ENCODE results near the gene CDK5. TPM values are rescaled to one million over a fixed set of nuclear protein-coding genes. Genes with fewer than 3 reads are reported as not detected.

CDK5 gene
- total and polyA plus RNA-seq, 2 of the 13 experiments (the other 11 are each of a cell fraction or from before 2014, with no cell fraction given), result 16.4 to 21.3 TPM

DNA sequence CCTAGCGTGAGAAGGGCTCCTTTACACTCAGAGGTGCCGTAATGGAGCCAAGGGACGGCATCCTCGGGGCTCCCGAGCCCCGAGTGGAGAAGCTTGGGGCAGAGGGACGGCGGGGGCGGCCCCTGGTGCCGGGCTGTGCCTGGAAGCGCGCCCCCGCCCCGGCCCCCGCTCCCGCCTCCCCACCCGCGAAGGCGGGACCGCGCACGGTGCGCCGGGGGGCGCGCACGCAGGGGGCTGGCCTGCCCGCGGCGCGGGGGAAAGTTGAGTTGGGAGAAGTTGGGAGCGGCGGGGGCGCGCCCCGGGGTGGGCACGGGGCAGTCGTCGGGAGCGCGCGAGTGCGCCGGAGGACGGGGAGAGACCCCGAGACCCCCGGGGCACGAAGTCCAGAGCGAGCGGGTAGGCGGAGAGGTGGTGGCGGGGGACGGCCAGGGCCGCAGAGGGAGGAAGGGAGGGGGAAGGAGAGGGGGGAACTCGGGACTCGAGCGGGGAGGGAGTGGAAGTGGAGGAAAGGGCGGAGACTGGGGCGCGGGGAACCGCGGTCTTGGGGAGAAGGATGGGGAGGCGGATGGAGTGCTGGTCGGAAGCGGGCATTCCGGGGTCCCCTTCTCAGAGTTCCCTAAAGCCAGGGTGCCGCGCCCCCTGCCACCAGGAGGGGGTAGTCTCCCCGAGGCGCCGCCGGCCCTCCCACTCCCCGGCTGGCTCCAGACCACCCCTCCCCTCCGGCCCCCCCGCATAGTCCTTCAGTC, 1.8 kb upstream of the CDK5 start, which contains the start of gene SLC4A2 (continued):
- TF ChIP-seq NRL (CRISPR knock-in tag; IDR thresholded peaks at IDR 0.05; ENCODE audit: borderline replicate concordance), result 0 out of 2 replicates have a peak, but pooled peaks have one; percentile 10

DNA sequence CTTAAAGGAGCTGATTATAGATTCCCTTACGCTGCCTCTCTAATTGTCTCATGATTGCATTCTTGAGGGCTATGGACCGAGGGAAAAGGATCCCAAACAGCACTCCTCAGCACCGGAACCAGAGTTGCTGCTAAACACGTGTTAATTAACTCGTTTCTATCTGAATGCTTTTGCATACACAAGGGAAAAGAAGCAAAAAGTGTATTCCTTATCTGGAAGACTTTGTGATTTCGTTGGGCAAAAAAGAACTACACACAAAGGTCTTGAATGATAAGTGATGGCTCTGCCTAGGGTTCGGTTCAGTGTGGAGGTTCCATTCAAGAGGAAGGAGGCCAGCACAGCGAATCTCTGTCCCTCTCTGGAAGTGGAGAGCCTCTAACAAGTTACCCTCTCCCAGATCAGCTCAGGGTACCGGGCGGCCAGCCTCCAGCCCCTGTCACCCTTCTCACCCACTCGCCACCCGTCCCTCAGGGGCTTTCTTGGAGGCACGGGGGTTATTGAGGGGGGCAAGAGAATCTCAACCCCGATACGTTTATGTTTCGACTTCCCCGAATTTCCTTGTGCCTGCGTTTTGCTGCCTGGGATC, 1.2 kb upstream of the CDK5 start:
- peak overlapping the region; percentile 87 for H3K9ac ChIP-seq (ENCODE audit: insufficient read depth, low read depth, low read length)
- under 1% methylated on average over 10 of the region's 18 CpGs for WGBS (ENCODE audit: low lambda C conversion rate)
- peak overlapping the region; percentile 98 for H3K4me2 ChIP-seq (ENCODE audit: low read depth, low read length)
- in situ Hi-C loops (cut with HindIII; ENCODE audit: extremely low pct_ligation_motif_present, low pct_unique_long_range_greater_than_20kb) (no loop called here), intact Hi-C loops (cut with micrococcal nuclease; ENCODE audit: unreplicated experiment) (loop anchor here (1.0 to 2.0 kb wide), 3 partner anchors 28 to 52 kb away; partner anchors contain the start of genes ABCB8 and AGAP3)
- no peaks in the 10 kb centered on the region for H3K9me3 ChIP-seq (ENCODE audit: low read length)
- ATAC-seq (no peak), FAIRE-seq (peak; percentile 54), DNase-seq (ENCODE audit: low spot score) (no peak)
- peaks cover 16% of the 10 kb centered on the region for H3K79me2 ChIP-seq (ENCODE audit: insufficient read depth, low read length)
- H3K36me3 ChIP-seq (replicated peaks in 1 of 2; ENCODE audit: control insufficient read depth in 1 of 2, insufficient read depth in 2 of 2, low read length in 2 of 2), result 0 out of 5 replicates have a peak, but pooled peaks cover 0 to under 1% of the 10 kb centered on the region in 2 experiments
- BruUV-seq (replicated peaks), result no TSS peak
- no peak overlapping the region for H2AFZ ChIP-seq (ENCODE audit: low read length)
- H4K20me1 ChIP-seq (ENCODE audit: insufficient read depth, low read length), result peaks cover 4% of the 10 kb centered on the region; the same call in 1 of the 2 replicates
- peak overlapping the region; percentile 69 to 92 (median 90) for H3K4me3 ChIP-seq (replicated peaks in 1 of 3; ENCODE audit: insufficient read depth in 1 of 3, low read depth in 2 of 3, low read length in 3 of 3)
- H3K27me3 ChIP-seq (ENCODE audit: control insufficient read depth in 1 of 2, insufficient read depth in 2 of 2, low read length in 2 of 2), result no peaks in the 10 kb centered on the region; a peak in 1 of 5 replicates
- peak overlapping the region; percentile 86 for H3K27ac ChIP-seq (ENCODE audit: extremely low read length, insufficient read depth, low read length)
- ChIA-PET POLR2A (interaction anchor here (0.8 to 2.0 kb wide), 5 partner anchors 18 to 31 kb away, joined by 3 to 8 read pairs (median 5); partner anchors contain the start of genes ABCB8, AGAP3, FASTK and TMUB1), CTCF (ENCODE audit: low intra/inter-chr PET ratio, low total read pairs) (no interaction called here)
- peaks cover 49% of the 10 kb centered on the region for H3K4me1 ChIP-seq (ENCODE audit: insufficient read depth, low read length)
- TF ChIP-seq IKZF4 (CRISPR knock-in tag; IDR thresholded peaks at IDR 0.05; ENCODE audit: borderline replicate concordance, low read depth, not compliant biosample characterization) (no peak), ZNF652 (CRISPR knock-in tag; IDR thresholded peaks at IDR 0.05; ENCODE audit: borderline replicate concordance, low read depth) (peak; percentile 83; the same call in 1 of the 2 replicates), NAIF1 (CRISPR knock-in tag; IDR thresholded peaks at IDR 0.05; ENCODE audit: borderline replicate concordance) (peak; percentile 53; the same call in 1 of the 2 replicates), ZBTB7A (CRISPR knock-in tag; IDR thresholded peaks at IDR 0.05) (0 out of 2 replicates have a peak, but pooled peaks have one; percentile 12), ZFY (CRISPR knock-in tag; IDR thresholded peaks at IDR 0.05) (no peak), SAFB2 (CRISPR knock-in tag; IDR thresholded peaks at IDR 0.05; ENCODE audit: borderline replicate concordance, low read depth) (no peak)
- TF ChIP-seq, protein P1, sequence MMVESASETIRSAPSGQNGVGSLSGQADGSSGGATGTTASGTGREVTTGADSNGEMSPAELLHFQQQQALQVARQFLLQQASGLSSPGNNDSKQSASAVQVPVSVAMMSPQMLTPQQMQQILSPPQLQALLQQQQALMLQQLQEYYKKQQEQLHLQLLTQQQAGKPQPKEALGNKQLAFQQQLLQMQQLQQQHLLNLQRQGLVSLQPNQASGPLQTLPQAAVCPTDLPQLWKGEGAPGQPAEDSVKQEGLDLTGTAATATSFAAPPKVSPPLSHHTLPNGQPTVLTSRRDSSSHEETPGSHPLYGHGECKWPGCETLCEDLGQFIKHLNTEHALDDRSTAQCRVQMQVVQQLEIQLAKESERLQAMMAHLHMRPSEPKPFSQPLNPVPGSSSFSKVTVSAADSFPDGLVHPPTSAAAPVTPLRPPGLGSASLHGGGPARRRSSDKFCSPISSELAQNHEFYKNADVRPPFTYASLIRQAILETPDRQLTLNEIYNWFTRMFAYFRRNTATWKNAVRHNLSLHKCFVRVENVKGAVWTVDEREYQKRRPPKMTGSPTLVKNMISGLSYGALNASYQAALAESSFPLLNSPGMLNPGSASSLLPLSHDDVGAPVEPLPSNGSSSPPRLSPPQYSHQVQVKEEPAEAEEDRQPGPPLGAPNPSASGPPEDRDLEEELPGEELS (CRISPR knock-in tag; IDR thresholded peaks at IDR 0.05), result 0 out of 2 replicates have a peak, but pooled peaks have one; percentile 30
- TF ChIP-seq, protein P2, sequence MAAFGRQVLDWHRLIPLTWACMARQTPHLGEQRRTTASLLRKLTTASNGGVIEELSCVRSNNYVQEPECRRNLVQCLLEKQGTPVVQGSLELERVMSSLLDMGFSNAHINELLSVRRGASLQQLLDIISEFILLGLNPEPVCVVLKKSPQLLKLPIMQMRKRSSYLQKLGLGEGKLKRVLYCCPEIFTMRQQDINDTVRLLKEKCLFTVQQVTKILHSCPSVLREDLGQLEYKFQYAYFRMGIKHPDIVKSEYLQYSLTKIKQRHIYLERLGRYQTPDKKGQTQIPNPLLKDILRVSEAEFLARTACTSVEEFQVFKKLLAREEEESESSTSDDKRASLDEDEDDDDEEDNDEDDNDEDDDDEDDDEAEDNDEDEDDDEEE (CRISPR knock-in tag; IDR thresholded peaks at IDR 0.05), result 0 out of 2 replicates have a peak, but pooled peaks have one; percentile 24
- TF ChIP-seq, protein P3, sequence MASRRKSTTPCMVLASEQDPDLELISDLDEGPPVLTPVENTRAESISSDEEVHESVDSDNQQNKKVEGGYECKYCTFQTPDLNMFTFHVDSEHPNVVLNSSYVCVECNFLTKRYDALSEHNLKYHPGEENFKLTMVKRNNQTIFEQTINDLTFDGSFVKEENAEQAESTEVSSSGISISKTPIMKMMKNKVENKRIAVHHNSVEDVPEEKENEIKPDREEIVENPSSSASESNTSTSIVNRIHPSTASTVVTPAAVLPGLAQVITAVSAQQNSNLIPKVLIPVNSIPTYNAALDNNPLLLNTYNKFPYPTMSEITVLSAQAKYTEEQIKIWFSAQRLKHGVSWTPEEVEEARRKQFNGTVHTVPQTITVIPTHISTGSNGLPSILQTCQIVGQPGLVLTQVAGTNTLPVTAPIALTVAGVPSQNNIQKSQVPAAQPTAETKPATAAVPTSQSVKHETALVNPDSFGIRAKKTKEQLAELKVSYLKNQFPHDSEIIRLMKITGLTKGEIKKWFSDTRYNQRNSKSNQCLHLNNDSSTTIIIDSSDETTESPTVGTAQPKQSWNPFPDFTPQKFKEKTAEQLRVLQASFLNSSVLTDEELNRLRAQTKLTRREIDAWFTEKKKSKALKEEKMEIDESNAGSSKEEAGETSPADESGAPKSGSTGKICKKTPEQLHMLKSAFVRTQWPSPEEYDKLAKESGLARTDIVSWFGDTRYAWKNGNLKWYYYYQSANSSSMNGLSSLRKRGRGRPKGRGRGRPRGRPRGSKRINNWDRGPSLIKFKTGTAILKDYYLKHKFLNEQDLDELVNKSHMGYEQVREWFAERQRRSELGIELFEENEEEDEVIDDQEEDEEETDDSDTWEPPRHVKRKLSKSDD (CRISPR knock-in tag; IDR thresholded peaks at IDR 0.05; ENCODE audit: low read depth), result 0 out of 2 replicates have a peak, but pooled peaks have one; percentile 35
- TF ChIP-seq, protein P4, sequence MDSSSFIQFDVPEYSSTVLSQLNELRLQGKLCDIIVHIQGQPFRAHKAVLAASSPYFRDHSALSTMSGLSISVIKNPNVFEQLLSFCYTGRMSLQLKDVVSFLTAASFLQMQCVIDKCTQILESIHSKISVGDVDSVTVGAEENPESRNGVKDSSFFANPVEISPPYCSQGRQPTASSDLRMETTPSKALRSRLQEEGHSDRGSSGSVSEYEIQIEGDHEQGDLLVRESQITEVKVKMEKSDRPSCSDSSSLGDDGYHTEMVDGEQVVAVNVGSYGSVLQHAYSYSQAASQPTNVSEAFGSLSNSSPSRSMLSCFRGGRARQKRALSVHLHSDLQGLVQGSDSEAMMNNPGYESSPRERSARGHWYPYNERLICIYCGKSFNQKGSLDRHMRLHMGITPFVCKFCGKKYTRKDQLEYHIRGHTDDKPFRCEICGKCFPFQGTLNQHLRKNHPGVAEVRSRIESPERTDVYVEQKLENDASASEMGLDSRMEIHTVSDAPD (CRISPR knock-in tag; IDR thresholded peaks at IDR 0.05), result 0 out of 2 replicates have a peak, but pooled peaks have one; percentile 52

Data from HepG2 (cell line).